Spleen (tissue), 11 donors: ENCODE results near the gene BARX2. TPM values are rescaled to one million over a fixed set of nuclear protein-coding genes. Genes with fewer than 3 reads are reported as not detected.
"Not testable (repeated sequence)": the region's sequence is repeated elsewhere in the genome, so short reads cannot be mapped to it uniquely, and the experiment has no call there.

Experiments used
- DNase-seq: peaks from one replicate; pipeline ENCODE4 v3.0.0-alpha.2; 2020
- H3K27ac ChIP-seq, 8 donors: fragments of 200-600 bp; sonication (generic) in 7 of 8; 1 replicate in 4 of 8; 2 replicates in 4 of 8; pipeline versions ENCODE4 v1.5.0 to v1.8.0; 2016 to 2021; ENCODE audit warnings: inconsistent platforms in 4 of 8, mild to moderate bottlenecking in 4 of 8, moderate library complexity in 1 of 8
- H3K27me3 ChIP-seq, 7 donors: fragments of 200-600 bp; sonication (generic) in 6 of 7; replicated peaks in 1 of 7; 1 replicate in 4 of 7; 2 replicates in 3 of 7; pipeline versions ENCODE4 v1.5.0 to v1.8.0; 2016 to 2021; ENCODE audit warnings: inconsistent platforms in 3 of 7, mild to moderate bottlenecking in 1 of 7
- H3K36me3 ChIP-seq, 6 donors: fragments of 200-600 bp; sonication (generic) in 5 of 6; 1 replicate in 4 of 6; 2 replicates in 2 of 6; pipeline versions ENCODE4 v1.5.0 to v1.8.0; 2016 to 2021; ENCODE audit warnings: inconsistent platforms in 2 of 6
- H3K4me1 ChIP-seq, 6 donors: fragments of 200-600 bp; sonication (generic) in 5 of 6; 1 replicate in 3 of 6; 2 replicates in 3 of 6; pipeline versions ENCODE4 v1.5.0 to v1.8.0; 2016 to 2021; ENCODE audit warnings: inconsistent platforms in 3 of 6
- H3K4me3 ChIP-seq, 8 donors: fragments of 200-600 bp; sonication (generic) in 7 of 8; 1 replicate in 4 of 8; 2 replicates in 4 of 8; pipeline versions ENCODE4 v1.5.0 to v1.8.0; 2016 to 2021; ENCODE audit warnings: inconsistent platforms in 4 of 8, mild to moderate bottlenecking in 4 of 8, moderate library complexity in 2 of 8
- H3K9me3 ChIP-seq, 8 donors: fragments of 200-600 bp; sonication (generic) in 7 of 8; 1 replicate in 4 of 8; 2 replicates in 4 of 8; pipeline versions ENCODE4 v1.5.0 to v1.8.0; 2016 to 2021; ENCODE audit warnings: inconsistent platforms in 4 of 8
- CTCF ChIP-seq, 11 experiments: fragments of 200-600 bp in 7 of 11; fragments of 450-650 bp in 4 of 11; sonication (generic) in 4 of 11; IDR thresholded peaks in 8 of 11; conservative IDR thresholded peaks in 3 of 11; 1 replicate in 7 of 11; 2 replicates in 4 of 11; pipeline versions ENCODE4 v1.4.0 to v1.8.0; 2016 to 2021; ENCODE audit warnings: antibody characterized with exemption in 11 of 11, inconsistent platforms in 4 of 11, mild to moderate bottlenecking in 1 of 11
- POLR2A ChIP-seq, 3 donors: fragments of 450-650 bp; IDR thresholded peaks; one replicate each; pipeline ENCODE4 v1.5.1; 2017; ENCODE audit warnings: antibody characterized with exemption in 3 of 3, mild to moderate bottlenecking in 1 of 3
- POLR2AphosphoS5 ChIP-seq, 3 donors: sonication (generic); formaldehyde crosslinking; IDR thresholded peaks; one replicate each; pipeline ENCODE4 v1.5.1; 2017; ENCODE audit warnings: antibody characterized with exemption in 3 of 3
- WGBS, 5 donors: extraction: QIAGEN DNeasy Blood & Tissue Kit in 3 of 5; methylation state at CpG; one replicate each; pipeline versions ENCODE4 v1.1.5 to v1.1.7; 2013 to 2018; 5-methylcytosine and 5-hydroxymethylcytosine counted together
- intact Hi-C: fragments of 100-400 bp; cut with DNase I; formaldehyde crosslinking; loops from one replicate; pipeline ENCODE4 v1.15.0; 2023; ENCODE audit warnings: low total_unique reads
- polyA plus RNA-seq, 3 donors: library from polyadenylated mRNA; stranded (reverse); fragments of 200-250 nt; gene quantifications; one replicate each; pipeline ENCODE4 v1.2.1, GENCODE V29; 2013
- total RNA-seq, 7 donors: library from RNA; depleted of rRNA in 3 of 7; stranded (reverse); fragments of >200 nt in 3 of 7; fragmentation: NEBNext Ultra II Directional in 4 of 7; extraction: Animal tissue kit (Norgen Biotek cat#: 25700) in 4 of 7; gene quantifications; one replicate each; pipeline versions ENCODE4 v1.1.0 to v1.2.1, GENCODE V29; 2016 to 2021
- donor health status: healthy with polysubstance abuse.
- donor health status: DM: no; HTN: no; CAD: no; lungs with moderate emphysema.
- donor health status: DM: no; HTN: no; CAD: no.
- donor health status: Bipolar disorder and iron deficiency.
- donor health status: healthy.
- donor health status: DM: no; HTN: no; CAD: no.
- donor health status: DM: yes; HTN: yes; CAD: no.

The BARX2 gene
- total and polyA plus RNA-seq, 10 donors, result 0.03 to 0.06 (median 0.04) TPM; not detected in 7

DNA sequence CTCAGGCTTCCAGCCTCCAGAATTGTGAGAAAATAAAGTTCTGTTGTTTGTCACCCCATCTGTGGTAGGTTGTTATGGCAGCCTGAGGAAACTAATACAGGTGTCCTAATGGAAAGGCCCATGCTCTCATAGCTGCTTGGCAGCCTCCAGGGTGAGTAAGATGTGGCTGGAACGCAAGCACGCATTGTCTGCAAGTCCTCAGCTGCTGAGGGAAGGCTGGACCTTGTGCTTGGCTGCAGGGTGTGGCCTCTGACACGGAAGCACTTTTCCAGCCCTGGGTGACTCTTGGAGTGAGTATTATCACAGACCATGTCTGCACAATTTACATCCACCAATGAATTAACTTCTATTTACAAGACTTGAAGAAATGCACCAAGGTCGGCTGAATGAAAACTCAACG lies 44.4 kb upstream of the BARX2 start:
- Histone ChIP-seq H3K27me3 (no peaks in the 10 kb centered on the region), H3K27ac (no peak overlapping the region), H3K4me3 (no peak overlapping the region), H3K9me3 (no peaks in the 10 kb centered on the region), H3K36me3 (no peaks in the 10 kb centered on the region), H3K4me1 (peaks cover 0 to 7% (median 5%) of the 10 kb centered on the region in 6 donors)
- DNase-seq, result no peak
- TF ChIP-seq CTCF (IDR thresholded peaks at IDR 0.05 in 8 of 11, conservative IDR thresholded peaks at IDR 0.05 in 3 of 11), result no peak
- no peak for TF ChIP-seq POLR2A (IDR thresholded peaks at IDR 0.05)
- no peak for TF ChIP-seq POLR2AphosphoS5 (IDR thresholded peaks at IDR 0.05)
- WGBS, 5 donors, result 82 to 95% (median 92%) methylated on average over 5 of the region's 5 CpGs
- intact Hi-C loops, result loop anchor here (5.0 kb wide), 1 partner anchor 214 kb away; no protein-coding TSS in a partner anchor

DNA sequence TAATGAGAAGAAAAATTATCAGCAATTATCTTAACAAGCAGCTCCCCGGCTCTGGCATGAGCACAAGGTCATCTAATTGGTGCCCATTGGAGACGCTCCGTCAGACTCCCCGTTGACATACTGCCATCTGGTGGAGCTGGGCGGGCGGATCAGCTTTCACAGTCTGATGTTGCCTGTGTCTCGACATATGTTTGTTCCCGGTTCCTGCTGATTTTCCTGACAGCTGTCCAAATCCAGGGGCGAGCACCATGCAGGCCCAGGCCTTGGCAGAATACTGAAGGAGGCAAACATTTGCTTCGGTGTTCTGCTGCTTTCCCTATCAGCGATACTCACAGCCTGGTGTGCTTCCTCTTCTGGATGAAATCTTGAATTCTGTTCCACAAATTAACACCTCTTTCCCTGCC lies 43.8 kb upstream of the BARX2 start:
- TF ChIP-seq POLR2A (IDR thresholded peaks at IDR 0.05) (no peak), CTCF (IDR thresholded peaks at IDR 0.05 in 8 of 11, conservative IDR thresholded peaks at IDR 0.05 in 3 of 11) (peak; percentile 41 to 81 (median 71)), POLR2AphosphoS5 (IDR thresholded peaks at IDR 0.05) (no peak)
- Histone ChIP-seq H3K4me1 (peaks cover 0 to 7% (median 5%) of the 10 kb centered on the region in 6 donors), H3K4me3 (peak overlapping the region in 1 of 8 donors; percentile 24), H3K27me3 (no peaks in the 10 kb centered on the region), H3K36me3 (no peaks in the 10 kb centered on the region), H3K27ac (no peak overlapping the region), H3K9me3 (no peaks in the 10 kb centered on the region)
- 2 to 5% (median 3%) methylated on average over 11 of the region's 11 CpGs for WGBS, 5 donors
- intact Hi-C loops, result loop anchor here (5.0 kb wide), 1 partner anchor 215 kb away; no protein-coding TSS in a partner anchor
- DNase-seq, result peak; percentile 88

GRCh38 chr11:129333873-129334272 lies 41.8 kb upstream of the BARX2 start:
- Histone ChIP-seq H3K36me3 (no peaks in the 10 kb centered on the region), H3K27me3 (no peaks in the 10 kb centered on the region), H3K4me3 (no peak overlapping the region), H3K4me1 (peaks cover 0 to 7% (median 5%) of the 10 kb centered on the region in 6 donors), H3K27ac (no peak overlapping the region), H3K9me3 (no peaks in the 10 kb centered on the region)
- DNase-seq, result no peak
- intact Hi-C loops, result loop anchor here (5.0 kb wide), 1 partner anchor 217 kb away; no protein-coding TSS in a partner anchor
- TF ChIP-seq CTCF (IDR thresholded peaks at IDR 0.05 in 8 of 11, conservative IDR thresholded peaks at IDR 0.05 in 3 of 11) (no peak), POLR2A (IDR thresholded peaks at IDR 0.05) (no peak), POLR2AphosphoS5 (IDR thresholded peaks at IDR 0.05) (no peak)

DNA sequence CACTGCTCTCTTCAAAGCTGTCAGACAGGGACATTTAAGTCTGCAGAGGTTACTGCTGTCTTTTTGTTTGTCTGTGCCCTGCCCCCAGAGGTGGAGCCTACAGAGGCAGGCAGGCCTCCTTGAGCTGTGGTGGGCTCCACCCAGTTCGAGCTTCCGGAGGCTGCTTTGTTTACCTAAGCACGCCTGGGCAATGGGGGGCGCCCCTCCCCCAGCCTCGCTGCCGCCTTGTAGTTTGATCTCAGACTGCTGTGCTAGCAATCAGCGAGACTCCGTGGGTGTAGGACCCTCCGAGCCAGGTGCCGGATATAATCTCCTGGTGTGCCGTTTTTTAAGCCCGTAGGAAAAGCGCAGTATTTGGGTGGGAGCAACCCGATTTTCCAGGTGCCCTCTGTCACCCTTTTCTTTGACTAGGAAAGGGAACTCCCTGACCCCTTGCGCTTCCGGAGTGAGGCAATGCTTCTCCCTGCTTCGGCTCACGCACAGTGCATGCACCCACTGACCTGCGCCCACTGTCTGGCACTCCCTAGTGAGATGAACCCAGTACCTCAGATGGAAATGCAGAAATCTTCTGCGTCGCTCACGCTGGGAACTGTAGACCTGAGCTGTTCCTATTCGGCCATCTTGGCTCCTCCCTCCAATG lies 31.2 kb upstream of the BARX2 start:
- H3K36me3 ChIP-seq, H3K4me3 ChIP-seq, H3K9me3 ChIP-seq, H3K4me1 ChIP-seq, H3K27me3 ChIP-seq, H3K27ac ChIP-seq, DNase-seq, intact Hi-C loops: not testable (repeated sequence)
- WGBS, 5 donors, result 88 to 95% (median 90%) methylated on average over 23 of the region's 23 CpGs
